Uterine smooth muscle cell (primary cell): ENCODE results near the gene NEMP2. TPM values are rescaled to one million over a fixed set of nuclear protein-coding genes. Genes with fewer than 3 reads are reported as not detected.

Experiments
- total RNA-seq: library from RNA; depleted of rRNA; stranded (reverse); fragments of >200 nt; gene quantifications from 2 replicates; pipeline ENCODE4 v1.2.3, GENCODE V29; 2014

NEMP2 gene
- 9.6 and 10.0 TPM in 2 replicates for total RNA-seq

GRCh38 chr2:190534310-190535120 is at the start of gene NEMP2:
TSS of gene NEMP2 (minus strand) at chr2:190534722. CDS start at chr2:190534655, 67 bp downstream.

Other genes starting within 250 kb of the NEMP2 start
- 17.3 and 20.7 TPM in 2 replicates for gene HIBCH, start 214.9 kb downstream of the NEMP2 start, total RNA-seq
- 8.0 and 9.2 TPM in 2 replicates for gene INPP1, start 191.1 kb downstream of the NEMP2 start, total RNA-seq
- 10.7 and 12.2 TPM in 2 replicates for gene MFSD6, start 126.4 kb downstream of the NEMP2 start, total RNA-seq
- 29.0 and 34.6 TPM in 2 replicates for gene NAB1, start 114.4 kb upstream of the NEMP2 start, total RNA-seq